ENCODE data around the gene EHF.

Gene EHF

GRCh38 chr11:34588023-34588422 is 32.9 kb upstream of the EHF start:
- CTCF ChIA-PET: interaction anchor here (1.9 to 4.4 kb wide), 3 partner anchors 9 to 310 kb away, joined by 5 to 103 read pairs (median 34); no protein-coding TSS in a partner anchor
- Histone ChIP-seq H3K9me3 (ENCODE audit: control insufficient read depth, insufficient read depth, low read depth, low read length) (no peaks in the 10 kb centered on the region), H3K36me3 (ENCODE audit: control insufficient read depth in 2 of 2, insufficient read depth in 1 of 2, low read length in 2 of 2) (no peaks in the 10 kb centered on the region), H3K4me3 (ENCODE audit: low read depth, low read length) (no peak overlapping the region), H3K27ac (ENCODE audit: extremely low read depth, low read depth, low read length) (no peak overlapping the region), H3K4me1 (ENCODE audit: control insufficient read depth, insufficient read depth, low read length) (no peaks in the 10 kb centered on the region)
- TF ChIP-seq PRDM6 (tag by site-specific recombination; IDR thresholded peaks at IDR 0.05) (no peak), ZNF561 (tag by site-specific recombination; IDR thresholded peaks at IDR 0.05; ENCODE audit: borderline replicate concordance) (no peak), ZNF664 (tag by site-specific recombination; IDR thresholded peaks at IDR 0.05) (no peak), TRIM28 (IDR thresholded peaks at IDR 0.05; ENCODE audit: borderline replicate concordance, low read length) (no peak), ZNF571 (tag by site-specific recombination; IDR thresholded peaks at IDR 0.05) (no peak), ZNF146 (tag by site-specific recombination; IDR thresholded peaks at IDR 0.05) (no peak), ZNF174 (tag by site-specific recombination; IDR thresholded peaks at IDR 0.05) (no peak), ZNF280C (tag by site-specific recombination; IDR thresholded peaks at IDR 0.05) (no peak), ZNF600 (tag by site-specific recombination; IDR thresholded peaks at IDR 0.05) (no peak), ZNF776 (tag by site-specific recombination; IDR thresholded peaks at IDR 0.05; ENCODE audit: borderline replicate concordance) (no peak), GLIS2 (tag by site-specific recombination; IDR thresholded peaks at IDR 0.05) (no peak), ZNF549 (tag by site-specific recombination; IDR thresholded peaks at IDR 0.05) (no peak), RBAK (tag by site-specific recombination; IDR thresholded peaks at IDR 0.05) (no peak), ZBTB10 (tag by site-specific recombination; IDR thresholded peaks at IDR 0.05) (no peak), ZNF624 (tag by site-specific recombination; IDR thresholded peaks at IDR 0.05) (no peak), HOXA7 (CRISPR knock-in tag; IDR thresholded peaks at IDR 0.05; ENCODE audit: borderline replicate concordance) (no peak), ZNF785 (tag by site-specific recombination; IDR thresholded peaks at IDR 0.05) (no peak), REST (tag by site-specific recombination; IDR thresholded peaks at IDR 0.05) (no peak), OSR2 (tag by site-specific recombination; IDR thresholded peaks at IDR 0.05) (no peak), ZNF354C (tag by site-specific recombination; IDR thresholded peaks at IDR 0.05; ENCODE audit: borderline replicate concordance, low read depth) (no peak)
- POLR2A ChIA-PET: no interaction called here
